LNCAP (cell line): ENCODE results near the gene TIPRL.

ENCODE experiments used
- CTCF ChIP-seq: fragments of 450-650 bp; IDR thresholded peaks from 2 replicates; pipeline ENCODE4 v1.5.1; 2017; ENCODE audit warnings: mild to moderate bottlenecking

Gene TIPRL

GRCh38 chr1:168246506-168246905 is 67.7 kb downstream of the TIPRL start:
- TF ChIP-seq CTCF, result no peak
